OCI-LY7 (cell line): ENCODE results near the gene AKR7A3. TPM values are rescaled to one million over a fixed set of nuclear protein-coding genes. Genes with fewer than 3 reads are reported as not detected.

Source experiments
- BruUV-seq: library from RNA; stranded (reverse); fragments of 400-500 nt; replicated peaks from 2 replicates; lab custom pipeline; 2021; lab: Mats Ljungman, UMichigan
- CTCF ChIA-PET: fragments of 300-600 bp; sonication (Branson Sonifier 250); formaldehyde crosslinking; loops from one replicate; lab custom pipeline; 2022; ENCODE audit warnings: antibody characterized with exemption; ENCODE audit not compliant: unreplicated experiment; lab: Charles Lee
- POLR2A ChIA-PET: fragments of 300-600 bp; sonication (Branson Sonifier 250); formaldehyde crosslinking; loops from one replicate; lab custom pipeline; 2022; ENCODE audit warnings: antibody characterized with exemption; lab: Charles Lee
- DNase-seq: peaks from one replicate; pipeline ENCODE4 v3.0.0-alpha.2; 2015; ENCODE audit warnings: low spot score
- H2AFZ ChIP-seq: fragments of 200-600 bp; sonication (generic), shearing (Covaris generic); 2 replicates; pipeline ENCODE4 v1.6.1; 2014; ENCODE audit warnings: mild to moderate bottlenecking, antibody characterized with exemption, low read length, moderate library complexity
- H3K27ac ChIP-seq: fragments of 200-600 bp; sonication (generic); 2 replicates; pipeline ENCODE4 v1.5.1; 2014; ENCODE audit warnings: mixed run types, low read depth, mild to moderate bottlenecking, moderate library complexity, low read length, inconsistent platforms; ENCODE audit not compliant: poor library complexity, severe bottlenecking
- H3K36me3 ChIP-seq: fragments of 200-600 bp; sonication (generic); 2 replicates; pipeline ENCODE4 v1.6.1; 2014; ENCODE audit warnings: mild to moderate bottlenecking, antibody characterized with exemption, low read length, moderate library complexity, mixed read lengths; ENCODE audit not compliant: insufficient read depth
- H3K4me1 ChIP-seq: fragments of 200-600 bp; sonication (generic); 2 replicates; pipeline ENCODE4 v1.5.1; 2014; ENCODE audit warnings: mild to moderate bottlenecking, low read length; ENCODE audit not compliant: insufficient read depth, poor library complexity, severe bottlenecking
- H3K4me2 ChIP-seq: fragments of 200-600 bp; sonication (generic); 2 replicates; pipeline ENCODE4 v1.6.1; 2014; ENCODE audit warnings: mild to moderate bottlenecking, low read length
- H3K4me3 ChIP-seq: fragments of 200-600 bp; sonication (generic); 2 replicates; pipeline ENCODE4 v1.5.1; 2014; ENCODE audit warnings: mild to moderate bottlenecking, low read depth, low read length; ENCODE audit not compliant: poor library complexity, severe bottlenecking
- H3K79me2 ChIP-seq: fragments of 200-600 bp; sonication (generic); 2 replicates; pipeline ENCODE4 v1.6.1; 2016; ENCODE audit warnings: low read depth, mild to moderate bottlenecking, low read length, moderate library complexity, mixed read lengths; ENCODE audit not compliant: insufficient read depth
- H3K9me2 ChIP-seq: fragments of 200-600 bp; sonication (generic); 2 replicates; pipeline ENCODE4 v1.6.1; 2016; ENCODE audit warnings: mild to moderate bottlenecking, low read length, mixed read lengths; ENCODE audit not compliant: insufficient read depth
- H3K9me3 ChIP-seq: fragments of 200-600 bp; sonication (generic); 2 replicates; pipeline ENCODE4 v1.6.1; 2014; ENCODE audit warnings: mild to moderate bottlenecking, mixed run types, low read length, mixed read lengths
- H4K20me1 ChIP-seq: fragments of 200-600 bp; sonication (generic); 2 replicates; pipeline ENCODE4 v1.6.1; 2014; ENCODE audit warnings: mild to moderate bottlenecking, antibody characterized with exemption, low read length, moderate library complexity, mixed read lengths; ENCODE audit not compliant: insufficient read depth
- CTCF ChIP-seq: fragments of 200-600 bp; sonication (generic); conservative IDR thresholded peaks from 2 replicates; pipeline ENCODE4 v1.5.1; 2014; ENCODE audit warnings: mild to moderate bottlenecking, antibody characterized with exemption, low read length, moderate library complexity, mixed read lengths
- EZH2phosphoT487 ChIP-seq: fragments of 200-600 bp; sonication (generic); IDR thresholded peaks from 2 replicates; pipeline ENCODE4 v1.6.1; 2018; ENCODE audit warnings: low read depth, borderline replicate concordance, mild to moderate bottlenecking, mixed run types, antibody characterized with exemption, low read length, moderate library complexity, mixed read lengths
- intact Hi-C: fragments of 100-400 bp; cut with micrococcal nuclease; formaldehyde crosslinking; loops from one replicate; pipeline ENCODE4 v1.10.0; 2022; ENCODE audit not compliant: unreplicated experiment
- total RNA-seq, 2 experiments: library from RNA; depleted of rRNA in 1 of 2; stranded (reverse); fragments of >200 nt in 1 of 2; shearing (Covaris generic) in 1 of 2; gene quantifications; 2 replicates each; pipeline ENCODE4 v1.2.3, GENCODE V29; 2014 to 2022

The AKR7A3 gene
- total RNA-seq, 2 experiments from 2014 or later = 1.2 to 2.6 TPM

GRCh38 chr1:19336543-19336942 lies 48.0 kb upstream of the AKR7A3 start:
- H3K36me3 ChIP-seq = no peaks in the 10 kb centered on the region; the same call in 1 of the 2 replicates
- H3K27ac ChIP-seq = no peak overlapping the region
- no peak overlapping the region for H2AFZ ChIP-seq
- H3K4me1 ChIP-seq = no peaks in the 10 kb centered on the region
- POLR2A ChIA-PET = no interaction called here
- H4K20me1 ChIP-seq = no peaks in the 10 kb centered on the region
- CTCF ChIA-PET = no interaction called here
- no peak overlapping the region for H3K4me2 ChIP-seq
- BruUV-seq = no TSS peak
- no peak for DNase-seq
- no peak for TF ChIP-seq EZH2phosphoT487
- TF ChIP-seq CTCF = no peak
- no peaks in the 10 kb centered on the region for H3K79me2 ChIP-seq
- no peaks in the 10 kb centered on the region for H3K9me3 ChIP-seq
- intact Hi-C loops = no loop called here
- no peak overlapping the region for H3K4me3 ChIP-seq
- no peaks in the 10 kb centered on the region for H3K9me2 ChIP-seq

GRCh38 chr1:19333587-19334354 lies 45.2 kb upstream of the AKR7A3 start:
- Histone ChIP-seq H2AFZ (no peak overlapping the region), H4K20me1 (no peaks in the 10 kb centered on the region), H3K9me2 (no peaks in the 10 kb centered on the region), H3K9me3 (no peaks in the 10 kb centered on the region), H3K4me2 (no peak overlapping the region), H3K27ac (no peak overlapping the region), H3K79me2 (no peaks in the 10 kb centered on the region), H3K4me3 (no peak overlapping the region), H3K36me3 (no peaks in the 10 kb centered on the region), H3K4me1 (no peaks in the 10 kb centered on the region)
- no peak for DNase-seq
- POLR2A ChIA-PET = interaction anchor here (0.6 kb wide), 1 partner anchor 27 kb away, joined by 3 read pairs; no protein-coding TSS in a partner anchor
- TF ChIP-seq CTCF = no peak
- TF ChIP-seq EZH2phosphoT487 = no peak
- CTCF ChIA-PET = no interaction called here
- intact Hi-C loops = no loop called here
- BruUV-seq = no TSS peak

DNA sequence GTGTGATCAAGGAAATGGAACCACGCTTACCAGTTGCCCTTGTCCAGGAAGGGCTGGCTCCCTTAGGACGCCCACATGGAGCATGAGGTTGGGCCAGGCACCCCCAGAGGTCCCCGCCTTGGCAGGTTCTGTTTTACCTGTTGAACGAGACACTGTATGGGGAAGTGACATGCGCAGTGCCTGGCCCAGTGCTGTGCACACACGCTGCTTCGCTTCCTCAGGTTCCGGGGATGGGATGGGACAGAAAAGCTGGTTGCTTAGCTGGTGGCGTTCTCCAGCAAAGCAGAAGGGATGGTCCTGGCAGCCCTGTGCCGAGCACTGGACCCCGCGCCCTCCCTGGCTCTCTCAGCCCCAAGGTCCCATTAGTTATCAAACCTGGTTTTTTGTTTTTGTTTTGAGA lies 44.3 kb upstream of the AKR7A3 start:
- intact Hi-C loops = no loop called here
- no peak for TF ChIP-seq EZH2phosphoT487
- no peak for TF ChIP-seq CTCF
- Histone ChIP-seq H4K20me1 (no peaks in the 10 kb centered on the region), H3K9me3 (no peaks in the 10 kb centered on the region), H3K4me3 (no peak overlapping the region), H2AFZ (no peak overlapping the region), H3K79me2 (no peaks in the 10 kb centered on the region), H3K4me2 (no peak overlapping the region), H3K9me2 (no peaks in the 10 kb centered on the region), H3K27ac (no peak overlapping the region), H3K4me1 (no peaks in the 10 kb centered on the region), H3K36me3 (no peaks in the 10 kb centered on the region; the same call in 1 of the 2 replicates)
- ChIA-PET POLR2A (no interaction called here), CTCF (no interaction called here)
- DNase-seq = no peak
- no TSS peak for BruUV-seq
